H1 (cell line): ENCODE measurements around the gene PYGB. TPM values are rescaled to one million over a fixed set of nuclear protein-coding genes. Genes with fewer than 3 reads are reported as not detected.

ENCODE experiments used
- ATF3 ChIP-seq: IDR thresholded peaks from 2 replicates; pipeline ENCODE4 v1.6.1; 2011; ENCODE audit warnings: low read depth, mild to moderate bottlenecking, low read length; ENCODE audit not compliant: insufficient read depth
- BCL11A ChIP-seq, 2 experiments: IDR thresholded peaks; one replicate each; pipeline ENCODE4 v1.6.1; 2011; ENCODE audit warnings: low read depth in 2 of 2, low read length in 2 of 2, mild to moderate bottlenecking in 2 of 2
- CBX5 ChIP-seq: fragments of 300-800, 300-1000 bp; sonication (generic); IDR thresholded peaks from 2 replicates; pipeline ENCODE4 v1.7.1; 2016; ENCODE audit warnings: antibody characterized with exemption, low read length, low read depth
- RFX5 ChIP-seq: IDR thresholded peaks from 2 replicates; pipeline ENCODE4 v1.6.1; 2011; ENCODE audit warnings: low read depth, low read length, improper control_type of control experiment, borderline replicate concordance
- SIRT6 ChIP-seq: IDR thresholded peaks from one replicate; pipeline ENCODE4 v1.7.1; 2012; ENCODE audit warnings: low read length, inconsistent platforms
- TBP ChIP-seq: IDR thresholded peaks from 2 replicates; pipeline ENCODE4 v1.6.1; 2011; ENCODE audit warnings: low read depth, low read length, improper control_type of control experiment
- TCF12 ChIP-seq: IDR thresholded peaks from 2 replicates; pipeline ENCODE4 v1.6.1; 2011; ENCODE audit warnings: low read depth, mild to moderate bottlenecking, low read length
- polyA plus RNA-seq, 7 experiments: library from polyadenylated mRNA; depleted of rRNA in 3 of 7; stranded (reverse) in 5 of 7; unstranded in 2 of 7; fragments of >200 nt in 5 of 7; fragments of 200-250 nt in 2 of 7; gene quantifications; 1 replicate in 5 of 7; 2 replicates in 1 of 7; 4 replicates in 1 of 7; pipeline versions ENCODE4 v1.2.1 to v1.2.3, GENCODE V29; 2011 to 2013; ENCODE audit warnings: missing spikeins in 2 of 7, mixed read lengths in 2 of 7
- total RNA-seq: library from RNA; stranded (reverse); fragmentation: NEBNext Ultra II Directional; extraction: Animal tissue kit (Norgen Biotek cat#: 25700); gene quantifications from 2 replicates; pipeline ENCODE4 v1.2.1, GENCODE V29; 2021

The PYGB gene
- total and polyA plus RNA-seq, 2 of the 8 experiments (the other 6 are each of a cell fraction or from before 2014, with no cell fraction given): 26.6 to 56.0 TPM

GRCh38 chr20:25226433-25227316 is 21.2 kb upstream of the PYGB start (continued):
- TF ChIP-seq ATF3 (no peak), TBP (no peak), BCL11A (IDR thresholded peaks at IDR 0.05; ENCODE audit: low read depth in 2 of 2, low read length in 2 of 2) (no peak), TCF12 (no peak), CBX5 (no peak), SIRT6 (no peak), RFX5 (no peak)
